ENCODE data around the gene PAX5. TPM values are rescaled to one million over a fixed set of nuclear protein-coding genes. Genes with fewer than 3 reads are reported as not detected.

PAX5 gene
- total RNA-seq, 1 donor from 2014 or later = not detected

- H3K36me3 ChIP-seq (ENCODE audit: control insufficient read depth, insufficient read depth, low read length) = no peaks in the 10 kb centered on the region
- no peak for TF ChIP-seq CTCF (IDR thresholded peaks at IDR 0.05; ENCODE audit: insufficient read depth, low read length, poor library complexity, severe bottlenecking)
- no peak for DNase-seq (ENCODE audit: low read depth)
- H3K4me3 ChIP-seq (ENCODE audit: low read depth, low read length) = no peak overlapping the region
- peaks cover 28% of the 10 kb centered on the region for H3K27me3 ChIP-seq (ENCODE audit: control insufficient read depth, insufficient read depth, low read length)
Observed at GRCh38 chr9:36876056-36876455, 158.0 kb downstream of the PAX5 start.

- DNase-seq (ENCODE audit: low read depth) = no peak
- H3K27me3 ChIP-seq (ENCODE audit: control insufficient read depth, insufficient read depth, low read length) = peaks cover 32% of the 10 kb centered on the region
- no peak for TF ChIP-seq CTCF (IDR thresholded peaks at IDR 0.05; ENCODE audit: insufficient read depth, low read length, poor library complexity, severe bottlenecking)
- H3K36me3 ChIP-seq (ENCODE audit: control insufficient read depth, insufficient read depth, low read length) = no peaks in the 10 kb centered on the region
- no peak overlapping the region for H3K4me3 ChIP-seq (ENCODE audit: low read depth, low read length)
Observed at GRCh38 chr9:36874921-36875320, 159.1 kb downstream of the PAX5 start.

DNA sequence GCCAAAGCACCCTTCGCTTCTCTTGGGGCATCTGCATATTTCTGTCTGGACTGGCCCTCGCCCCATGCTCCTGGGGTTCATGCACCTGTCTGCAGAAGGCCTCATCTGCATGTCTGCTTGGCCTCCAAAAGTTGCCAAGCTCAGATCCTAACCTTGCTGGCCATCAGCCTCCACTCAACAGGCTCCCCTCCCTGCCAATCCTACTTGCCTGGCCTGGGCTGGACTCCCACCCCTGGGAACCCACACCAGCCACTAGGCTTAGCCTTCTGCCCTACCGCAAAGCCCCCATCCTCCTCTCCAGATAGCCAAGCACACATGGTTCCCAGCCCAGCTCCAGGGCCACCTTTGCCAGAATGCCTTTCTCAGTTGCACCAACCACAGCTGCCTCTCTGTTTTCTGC is 159.8 kb downstream of the PAX5 start:
- H3K36me3 ChIP-seq (ENCODE audit: control insufficient read depth, insufficient read depth, low read length) = no peaks in the 10 kb centered on the region
- no peak overlapping the region for H3K4me3 ChIP-seq (ENCODE audit: low read depth, low read length)
- TF ChIP-seq CTCF (IDR thresholded peaks at IDR 0.05; ENCODE audit: insufficient read depth, low read length, poor library complexity, severe bottlenecking) = no peak
- peaks cover 29% of the 10 kb centered on the region for H3K27me3 ChIP-seq (ENCODE audit: control insufficient read depth, insufficient read depth, low read length)
- no peak for DNase-seq (ENCODE audit: low read depth)

GRCh38 chr9:36873247-36873875 is 160.7 kb downstream of the PAX5 start:
- peak; percentile 87 for TF ChIP-seq CTCF (IDR thresholded peaks at IDR 0.05; ENCODE audit: insufficient read depth, low read length, poor library complexity, severe bottlenecking)
- no peak for DNase-seq (ENCODE audit: low read depth)
- Histone ChIP-seq H3K27me3 (ENCODE audit: control insufficient read depth, insufficient read depth, low read length) (peaks cover 33% of the 10 kb centered on the region), H3K36me3 (ENCODE audit: control insufficient read depth, insufficient read depth, low read length) (no peaks in the 10 kb centered on the region), H3K4me3 (ENCODE audit: low read depth, low read length) (no peak overlapping the region)

- no peak for DNase-seq (ENCODE audit: low read depth)
- no peak overlapping the region for H3K4me3 ChIP-seq (ENCODE audit: low read depth, low read length)
- no peak for TF ChIP-seq CTCF (IDR thresholded peaks at IDR 0.05; ENCODE audit: insufficient read depth, low read length, poor library complexity, severe bottlenecking)
- peaks cover 35% of the 10 kb centered on the region for H3K27me3 ChIP-seq (ENCODE audit: control insufficient read depth, insufficient read depth, low read length)
- no peaks in the 10 kb centered on the region for H3K36me3 ChIP-seq (ENCODE audit: control insufficient read depth, insufficient read depth, low read length)
Observed at GRCh38 chr9:36872641-36873040, 161.4 kb downstream of the PAX5 start.

DNA sequence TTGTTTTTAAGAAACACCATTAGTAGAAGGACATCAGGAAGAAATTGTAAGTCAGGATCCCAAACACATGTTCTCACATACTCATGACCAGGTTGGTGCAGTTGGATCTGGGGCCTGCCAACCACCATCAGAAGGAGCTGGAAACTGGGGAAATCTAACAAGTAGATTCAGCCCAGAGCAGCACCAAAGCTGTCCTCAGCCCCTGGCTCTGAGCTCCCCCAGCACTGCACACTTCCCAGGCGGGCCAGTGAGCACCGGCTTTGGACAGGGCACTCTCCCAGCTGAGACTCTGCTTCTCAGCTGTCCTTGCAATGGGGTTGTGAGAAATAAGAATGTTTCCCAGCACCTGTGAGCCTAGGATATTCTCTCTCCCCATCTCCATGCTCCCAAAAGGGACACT is 162.5 kb downstream of the PAX5 start:
- H3K4me3 ChIP-seq (ENCODE audit: low read depth, low read length) = no peak overlapping the region
- DNase-seq (ENCODE audit: low read depth) = no peak
- peaks cover 45% of the 10 kb centered on the region for H3K27me3 ChIP-seq (ENCODE audit: control insufficient read depth, insufficient read depth, low read length)
- no peaks in the 10 kb centered on the region for H3K36me3 ChIP-seq (ENCODE audit: control insufficient read depth, insufficient read depth, low read length)
- TF ChIP-seq CTCF (IDR thresholded peaks at IDR 0.05; ENCODE audit: insufficient read depth, low read length, poor library complexity, severe bottlenecking) = no peak
